Spinal cord (tissue), 10 donors: ENCODE measurements around the gene FCRL3. TPM values are rescaled to one million over a fixed set of nuclear protein-coding genes. Genes with fewer than 3 reads are reported as not detected.

Experiments used
- DNase-seq, 6 donors: peaks; one replicate each; pipeline versions ENCODE4 v3.0.0 to v3.0.0-alpha.2; 2013 to 2015; ENCODE audit warnings: low spot score in 6 of 6, low read depth in 4 of 6
- H3K27ac ChIP-seq: one replicate; pipeline ENCODE4 v1.5.1; 2013; ENCODE audit warnings: low read depth, low read length, control low read depth
- H3K27me3 ChIP-seq: one replicate; pipeline ENCODE4 v1.6.1; 2013; ENCODE audit warnings: low read length; ENCODE audit not compliant: control insufficient read depth, insufficient read depth
- H3K36me3 ChIP-seq: one replicate; pipeline ENCODE4 v1.6.1; 2013; ENCODE audit warnings: low read length; ENCODE audit not compliant: control insufficient read depth, insufficient read depth
- H3K4me1 ChIP-seq: one replicate; pipeline ENCODE4 v1.6.1; 2013; ENCODE audit warnings: low read length; ENCODE audit not compliant: control insufficient read depth, insufficient read depth
- H3K4me3 ChIP-seq: one replicate; pipeline ENCODE4 v1.5.1; 2013; ENCODE audit warnings: low read depth, low read length, control low read depth
- H3K9me3 ChIP-seq: one replicate; pipeline ENCODE4 v1.6.1; 2013; ENCODE audit warnings: low read length; ENCODE audit not compliant: control insufficient read depth, insufficient read depth
- WGBS: methylation state at CpG from one replicate; pipeline ENCODE4 v1.1.5; 2013; ENCODE audit warnings: missing lambda C conversion rate; ENCODE audit not compliant: insufficient coverage; 5-methylcytosine and 5-hydroxymethylcytosine counted together
- polyA plus RNA-seq, 2 donors: library from polyadenylated mRNA; unstranded; fragments of 120-200 nt; gene quantifications; one replicate each; pipeline ENCODE4 v1.2.1, GENCODE V29; 2013; ENCODE audit not compliant: insufficient read length in 2 of 2
- total RNA-seq, 2 donors: library from RNA; depleted of rRNA in 1 of 2; stranded (reverse); fragments of 120-200 nt in 1 of 2; fragments of >200 nt in 1 of 2; gene quantifications; one replicate each; pipeline versions ENCODE4 v1.2.3 to v1.2.4, GENCODE V29; 2013 to 2014
- donor health status: healthy.

FCRL3 gene
- total and polyA plus RNA-seq, 4 donors: under 0.01 TPM; not detected in 3

DNA sequence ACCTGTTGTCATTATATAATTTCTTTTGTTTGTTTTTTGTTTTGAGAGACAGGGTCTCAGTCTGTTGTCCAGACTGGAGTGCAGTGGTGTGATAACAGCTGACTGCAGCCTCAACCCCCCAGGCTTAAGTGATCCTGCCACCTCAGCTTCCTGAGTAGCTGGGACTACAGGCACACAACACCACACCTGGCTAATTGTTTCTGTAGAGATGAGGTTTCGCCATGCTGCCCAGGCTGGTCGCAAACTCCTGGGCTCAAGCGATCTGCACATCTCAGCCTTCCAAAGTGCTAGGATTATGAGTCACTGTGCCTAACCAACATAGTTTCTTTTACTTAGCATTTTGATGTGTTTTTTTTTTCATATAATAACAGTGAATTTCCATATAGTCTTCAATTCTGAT, 52.3 kb downstream of the FCRL3 start:
- Histone ChIP-seq H3K9me3 (no peaks in the 10 kb centered on the region), H3K27ac (no peak overlapping the region), H3K36me3 (no peaks in the 10 kb centered on the region), H3K4me3 (no peak overlapping the region), H3K27me3 (no peaks in the 10 kb centered on the region), H3K4me1 (no peaks in the 10 kb centered on the region)
- WGBS: no CpG with 5 or more reads among the region's 3 CpGs
- DNase-seq: no peak

DNA sequence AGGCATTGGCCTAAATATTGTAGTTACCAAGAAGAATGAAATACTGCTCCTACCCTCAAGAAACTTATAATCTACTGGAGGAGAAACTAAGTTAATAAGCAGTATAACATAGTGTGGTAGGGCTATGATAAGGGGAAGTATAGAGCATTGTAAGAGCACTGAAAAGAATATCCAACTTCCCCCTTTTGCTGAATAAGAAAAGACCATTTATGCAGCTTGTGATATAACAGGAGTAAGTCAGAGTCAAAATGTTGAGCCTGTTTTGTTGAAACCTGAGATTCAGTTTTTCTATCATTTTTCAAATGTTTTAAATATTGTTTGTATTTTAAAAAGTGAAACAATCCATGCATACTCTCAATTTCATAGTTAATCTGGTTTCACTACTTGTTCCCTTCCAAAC, 54.4 kb downstream of the FCRL3 start:
- Histone ChIP-seq H3K9me3 (no peaks in the 10 kb centered on the region), H3K4me1 (no peaks in the 10 kb centered on the region), H3K27me3 (no peaks in the 10 kb centered on the region), H3K36me3 (no peaks in the 10 kb centered on the region), H3K27ac (no peak overlapping the region), H3K4me3 (no peak overlapping the region)
- DNase-seq: no peak

DNA sequence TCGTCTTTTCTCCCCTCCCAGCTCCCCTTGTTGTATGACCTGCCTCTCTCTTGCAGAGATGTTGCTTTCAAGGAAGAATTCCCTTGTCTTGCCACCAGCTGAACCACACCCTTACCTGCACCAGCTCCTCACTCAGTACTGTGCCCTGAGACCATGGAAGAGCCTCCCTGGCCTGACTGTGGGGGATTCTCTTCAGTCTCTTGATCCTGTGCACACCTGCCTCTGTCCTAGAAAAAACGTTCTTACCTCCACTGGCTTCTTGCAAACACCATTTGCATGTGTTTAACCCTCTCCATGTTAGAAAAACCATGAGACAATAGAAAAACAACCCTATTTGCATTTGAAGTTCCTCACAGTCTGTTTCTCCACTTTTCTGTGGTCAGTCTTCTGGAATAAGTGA, 59.4 kb downstream of the FCRL3 start:
- Histone ChIP-seq H3K9me3 (no peaks in the 10 kb centered on the region), H3K36me3 (no peaks in the 10 kb centered on the region), H3K27ac (no peak overlapping the region), H3K4me1 (no peaks in the 10 kb centered on the region), H3K4me3 (no peak overlapping the region), H3K27me3 (no peaks in the 10 kb centered on the region)
- WGBS: 77% methylated on average over 1 of the region's 2 CpGs
- DNase-seq: no peak

DNA sequence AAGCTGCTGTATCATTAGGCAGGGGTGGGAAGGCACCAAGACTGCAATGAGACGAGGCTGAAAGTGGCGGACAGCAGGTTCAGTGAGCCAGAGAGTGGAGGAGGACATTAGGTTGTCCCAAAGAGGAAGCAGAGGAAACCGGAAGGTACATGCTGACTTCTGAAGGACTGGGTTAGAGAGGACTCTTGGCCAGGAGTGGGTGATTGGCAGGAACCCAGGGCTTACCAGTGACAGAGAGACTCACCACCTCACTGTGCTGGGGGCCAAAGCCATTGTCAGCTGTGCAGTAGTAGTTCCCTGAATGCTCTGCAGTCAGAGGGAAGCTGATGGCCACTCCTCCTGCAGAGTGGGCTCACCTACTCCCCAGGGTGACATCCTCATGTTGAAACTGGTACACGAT, 60.8 kb downstream of the FCRL3 start:
- Histone ChIP-seq H3K27me3 (no peaks in the 10 kb centered on the region), H3K4me1 (no peaks in the 10 kb centered on the region), H3K27ac (no peak overlapping the region), H3K36me3 (no peaks in the 10 kb centered on the region), H3K9me3 (no peaks in the 10 kb centered on the region), H3K4me3 (no peak overlapping the region)
- 67% methylated on average over 4 of the region's 4 CpGs for WGBS
- no peak for DNase-seq

DNA sequence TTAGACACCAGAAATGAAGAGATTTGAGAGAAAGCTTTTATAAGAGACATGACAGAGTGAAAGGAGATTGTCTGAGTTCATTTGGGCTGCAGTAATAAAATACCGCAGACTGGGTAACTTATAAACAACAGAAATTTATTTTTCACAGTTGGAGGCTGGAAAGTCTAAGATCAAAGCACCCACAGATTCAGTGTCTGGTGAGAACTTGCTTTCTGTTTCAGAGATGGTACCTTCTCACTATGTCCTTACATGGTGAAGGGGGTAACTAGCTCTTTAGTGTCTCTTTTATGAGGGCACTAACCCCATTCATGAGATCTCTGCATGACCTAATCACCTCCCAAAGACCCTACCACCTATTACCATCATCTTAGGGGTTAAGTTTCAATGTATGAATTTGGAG, 71.8 kb downstream of the FCRL3 start:
- no CpG with 5 or more reads among the region's 1 CpG for WGBS
- H3K36me3 ChIP-seq: no peaks in the 10 kb centered on the region
- H3K4me1 ChIP-seq: no peaks in the 10 kb centered on the region
- no peak overlapping the region for H3K4me3 ChIP-seq
- DNase-seq: no peak
- no peak overlapping the region for H3K27ac ChIP-seq
- H3K9me3 ChIP-seq: no peaks in the 10 kb centered on the region
- no peaks in the 10 kb centered on the region for H3K27me3 ChIP-seq

Other genes starting within 250 kb of the FCRL3 start
- under 1 TPM in 1 of 2 donors, not detected in 1; 0.20 TPM for gene FCRL5, start 148.3 kb downstream of the FCRL3 start, total RNA-seq
- not detected for gene FCRL5, start 148.3 kb downstream of the FCRL3 start, polyA plus RNA-seq
- gene FCRL4, start 102.7 kb downstream of the FCRL3 start, total RNA-seq: not detected
- not detected for gene FCRL4, start 102.7 kb downstream of the FCRL3 start, polyA plus RNA-seq
- under 1 TPM in 1 of 2 donors, not detected in 1; 0.20 TPM for gene FCRL2, start 76.4 kb upstream of the FCRL3 start, total RNA-seq
- not detected for gene FCRL2, start 76.4 kb upstream of the FCRL3 start, polyA plus RNA-seq
- gene FCRL1, start 119.4 kb upstream of the FCRL3 start, total RNA-seq: 1 to 10 TPM in 1 of 2 donors, under 1 TPM in 1; 0.06 to 2.1 TPM
- gene FCRL1, start 119.4 kb upstream of the FCRL3 start, polyA plus RNA-seq: under 1 TPM; 0.08 to 0.27 TPM
- under 1 TPM in 1 of 2 donors, not detected in 1; 0.11 TPM for gene CD5L, start 141.0 kb upstream of the FCRL3 start, total RNA-seq
- under 1 TPM; 0.29 to 0.46 TPM for gene CD5L, start 141.0 kb upstream of the FCRL3 start, polyA plus RNA-seq